Kidney (tissue), 14 donors: ENCODE results near the gene SLC38A9. TPM values are rescaled to one million over a fixed set of nuclear protein-coding genes. Genes with fewer than 3 reads are reported as not detected.

ENCODE experiments used
- DNase-seq, 5 donors: peaks; one replicate each; pipeline ENCODE4 v3.0.0-alpha.2; 2013 to 2020
- FAIRE-seq: peaks from 2 replicates; lab custom pipeline; 2012; peaks lifted over from hg19 to GRCh38; lab: Jason Lieb, UNC
- H3K27ac ChIP-seq, 2 donors: one replicate each; pipeline ENCODE4 v1.7.0; 2013; ENCODE audit warnings: low read depth in 2 of 2, low read length in 2 of 2, inconsistent platforms in 1 of 2
- H3K27me3 ChIP-seq: one replicate; pipeline ENCODE4 v1.7.1; 2013; ENCODE audit warnings: low read length, inconsistent platforms; ENCODE audit not compliant: control insufficient read depth, insufficient read depth
- H3K36me3 ChIP-seq, 3 donors: one replicate each; pipeline versions ENCODE4 v1.7.0 to v1.7.1; 2013; ENCODE audit warnings: low read length in 3 of 3, control low read depth in 1 of 3, inconsistent platforms in 1 of 3; ENCODE audit not compliant: insufficient read depth in 3 of 3, control insufficient read depth in 2 of 3
- H3K4me1 ChIP-seq, 3 donors: one replicate each; pipeline versions ENCODE4 v1.7.0 to v1.7.1; 2013; ENCODE audit warnings: low read length in 3 of 3, inconsistent platforms in 1 of 3, low read depth in 1 of 3; ENCODE audit not compliant: control insufficient read depth in 2 of 3, insufficient read depth in 2 of 3
- H3K4me3 ChIP-seq, 3 donors: one replicate each; pipeline versions ENCODE4 v1.7.0 to v1.8.1; 2013; ENCODE audit warnings: low read length in 3 of 3, control low read depth in 1 of 3, inconsistent platforms in 1 of 3
- H3K9ac ChIP-seq, 3 donors: one replicate each; pipeline versions ENCODE4 v1.7.0 to v1.7.1; 2013; ENCODE audit warnings: low read length in 3 of 3, control low read depth in 1 of 3, inconsistent platforms in 1 of 3
- H3K9me3 ChIP-seq, 3 donors: one replicate each; pipeline versions ENCODE4 v1.7.0 to v1.7.1; 2013; ENCODE audit warnings: low read length in 3 of 3, control low read depth in 1 of 3, inconsistent platforms in 1 of 3; ENCODE audit not compliant: control insufficient read depth in 2 of 3, insufficient read depth in 1 of 3
- intact Hi-C: fragments of 100-400 bp; cut with DNase I; formaldehyde crosslinking; loops from one replicate; pipeline ENCODE4 v1.11.1; 2022
- polyA plus RNA-seq: library from polyadenylated mRNA; stranded (reverse); fragments of 350-450 nt; fragmentation: Illumina TruSeq; extraction: RNeasy Lipid Tissue Mini Kit (QIAGEN cat#74804); gene quantifications from one replicate; pipeline ENCODE4 v1.2.3, GENCODE V29; 2014; ENCODE audit warnings: low read depth, low replicate concordance; ENCODE audit not compliant: insufficient read depth
- total RNA-seq: library from RNA; stranded (reverse); fragmentation: NEBNext Ultra II Directional; extraction: Animal tissue kit (Norgen Biotek cat#: 25700); gene quantifications from one replicate; pipeline ENCODE4 v1.2.1, GENCODE V29; 2021
- TF ChIP-seq, protein P1 (sequence below): IDR thresholded peaks from 3 replicates; pipeline ENCODE4 v1.5.1; 2012; ENCODE audit warnings: mild to moderate bottlenecking, moderate library complexity, borderline replicate concordance; ENCODE audit not compliant: insufficient read depth; ENCODE audit errors: extremely low read depth
- donor health status: control.
- donor health status: control.
- donor health status: control.
- donor health status: control.
- donor health status: control.
- donor health status: DM: yes; HTN: yes; CAD: no.
- donor health status: Normal renal cell carcinoma (clear cell type).

The SLC38A9 gene
- total and polyA plus RNA-seq, 2 donors from 2014 or later = 5.8 to 24.8 TPM

DNA sequence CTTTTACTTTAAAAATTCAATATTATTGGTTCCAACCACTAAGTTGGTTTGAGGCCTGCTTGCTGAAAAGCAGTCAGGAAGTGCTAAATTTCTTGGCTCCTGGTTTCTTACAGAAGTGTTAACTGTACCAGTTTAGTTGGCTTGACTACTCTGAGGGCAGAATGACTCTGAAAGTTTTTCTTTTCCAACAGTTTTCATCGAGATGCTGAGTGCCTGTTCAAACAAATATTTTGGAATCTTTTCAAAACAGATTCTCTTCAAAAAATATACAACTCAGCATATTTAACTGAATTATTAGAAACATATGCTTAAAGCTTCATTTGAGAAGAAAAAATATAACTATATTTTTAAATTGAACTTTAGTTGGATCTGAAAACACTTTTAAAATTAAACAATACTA is 37.0 kb downstream of the SLC38A9 start:
- H3K4me3 ChIP-seq = no peak overlapping the region
- no peaks in the 10 kb centered on the region for H3K9me3 ChIP-seq
- FAIRE-seq (no peak), DNase-seq (no peak)
- H3K4me1 ChIP-seq = no peaks in the 10 kb centered on the region
- H3K27me3 ChIP-seq = no peaks in the 10 kb centered on the region
- intact Hi-C loops = no loop called here
- no peak overlapping the region for H3K27ac ChIP-seq
- no peaks in the 10 kb centered on the region for H3K36me3 ChIP-seq
- TF ChIP-seq, protein P1, sequence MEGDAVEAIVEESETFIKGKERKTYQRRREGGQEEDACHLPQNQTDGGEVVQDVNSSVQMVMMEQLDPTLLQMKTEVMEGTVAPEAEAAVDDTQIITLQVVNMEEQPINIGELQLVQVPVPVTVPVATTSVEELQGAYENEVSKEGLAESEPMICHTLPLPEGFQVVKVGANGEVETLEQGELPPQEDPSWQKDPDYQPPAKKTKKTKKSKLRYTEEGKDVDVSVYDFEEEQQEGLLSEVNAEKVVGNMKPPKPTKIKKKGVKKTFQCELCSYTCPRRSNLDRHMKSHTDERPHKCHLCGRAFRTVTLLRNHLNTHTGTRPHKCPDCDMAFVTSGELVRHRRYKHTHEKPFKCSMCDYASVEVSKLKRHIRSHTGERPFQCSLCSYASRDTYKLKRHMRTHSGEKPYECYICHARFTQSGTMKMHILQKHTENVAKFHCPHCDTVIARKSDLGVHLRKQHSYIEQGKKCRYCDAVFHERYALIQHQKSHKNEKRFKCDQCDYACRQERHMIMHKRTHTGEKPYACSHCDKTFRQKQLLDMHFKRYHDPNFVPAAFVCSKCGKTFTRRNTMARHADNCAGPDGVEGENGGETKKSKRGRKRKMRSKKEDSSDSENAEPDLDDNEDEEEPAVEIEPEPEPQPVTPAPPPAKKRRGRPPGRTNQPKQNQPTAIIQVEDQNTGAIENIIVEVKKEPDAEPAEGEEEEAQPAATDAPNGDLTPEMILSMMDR = no peak
- no peak overlapping the region for H3K9ac ChIP-seq

DNA sequence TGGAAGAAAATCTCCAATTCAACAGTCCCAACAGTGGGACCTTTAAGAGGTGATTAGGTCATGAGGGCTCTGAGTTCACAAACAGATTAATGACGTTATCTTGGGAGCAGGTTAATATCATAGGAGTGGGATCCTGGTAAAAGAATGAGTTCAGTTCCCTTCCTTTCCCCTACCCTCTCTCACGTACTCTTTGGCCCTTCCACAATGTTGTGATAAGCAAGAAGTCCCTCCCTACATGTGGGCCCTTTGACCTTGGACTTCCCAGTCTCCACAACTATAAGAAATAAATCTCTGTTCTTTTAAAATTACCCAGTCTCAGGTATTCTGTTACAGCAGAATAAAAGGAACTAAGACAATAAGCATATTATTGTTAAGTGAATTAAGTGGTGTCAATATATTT is 37.8 kb downstream of the SLC38A9 start:
- TF ChIP-seq, protein P1 = no peak
- no peak overlapping the region for H3K4me3 ChIP-seq
- no peaks in the 10 kb centered on the region for H3K36me3 ChIP-seq
- no peaks in the 10 kb centered on the region for H3K9me3 ChIP-seq
- intact Hi-C loops = no loop called here
- FAIRE-seq = no peak
- no peak for DNase-seq
- H3K27me3 ChIP-seq = no peaks in the 10 kb centered on the region
- no peaks in the 10 kb centered on the region for H3K4me1 ChIP-seq
- no peak overlapping the region for H3K9ac ChIP-seq
- H3K27ac ChIP-seq = no peak overlapping the region

GRCh38 chr5:55672477-55672911 is 39.6 kb downstream of the SLC38A9 start:
- intact Hi-C loops = no loop called here
- Histone ChIP-seq H3K36me3 (no peaks in the 10 kb centered on the region), H3K27me3 (no peaks in the 10 kb centered on the region), H3K27ac (no peak overlapping the region), H3K4me3 (no peak overlapping the region), H3K9me3 (no peaks in the 10 kb centered on the region), H3K4me1 (no peaks in the 10 kb centered on the region), H3K9ac (no peak overlapping the region)
- TF ChIP-seq, protein P1 = no peak
- FAIRE-seq (no peak), DNase-seq (no peak)

- H3K27ac ChIP-seq = no peak overlapping the region
- no peaks in the 10 kb centered on the region for H3K36me3 ChIP-seq
- TF ChIP-seq, protein P1 = no peak
Observed at GRCh38 chr5:55671975-55672374, 40.1 kb downstream of the SLC38A9 start.

More at GRCh38 chr5:55671975-55672374, 40.1 kb downstream of the SLC38A9 start:
- no peak for DNase-seq
- Histone ChIP-seq H3K9ac (no peak overlapping the region), H3K4me1 (no peaks in the 10 kb centered on the region), H3K4me3 (no peak overlapping the region), H3K27me3 (no peaks in the 10 kb centered on the region), H3K9me3 (no peaks in the 10 kb centered on the region)
- intact Hi-C loops = no loop called here
- FAIRE-seq = no peak
